Stimulated activated effector memory CD8-positive, alpha-beta T cell treated with anti-CD3 and anti-CD28 coated beads, Interleukin-12 subunit alpha, Interleukin-12 subunit beta, amount 100 ng/mL, for 72 hours (primary cell): ENCODE results near the gene CDC20.

Experiments used
- ATAC-seq: fragments of 150-1000 bp; cut with Tn5 transposase; 2 replicates; pipeline ENCODE4 v1.10.0; 2021
- DNase-seq, 2 donors: peaks; one replicate each; pipeline ENCODE4 v3.0.0; 2021 to 2022; ENCODE audit warnings: low spot score in 2 of 2
- H3K27ac Mint-ChIP-seq: one replicate; pipeline ENCODE4 v1.8.0; 2022; ENCODE audit warnings: mild to moderate bottlenecking, mixed read lengths
- H3K36me3 Mint-ChIP-seq: one replicate; pipeline ENCODE4 v1.8.0; 2022; ENCODE audit warnings: mild to moderate bottlenecking, mixed read lengths
- H3K4me1 Mint-ChIP-seq: one replicate; pipeline ENCODE4 v1.8.0; 2022; ENCODE audit warnings: mixed read lengths
- H3K4me3 Mint-ChIP-seq: one replicate; pipeline ENCODE4 v1.8.0; 2022; ENCODE audit warnings: mild to moderate bottlenecking, mixed read lengths
- H3K9me3 Mint-ChIP-seq: one replicate; pipeline ENCODE4 v1.8.0; 2022; ENCODE audit warnings: mixed read lengths

The CDC20 gene

GRCh38 chr1:43404353-43404752, 45.6 kb downstream of the CDC20 start:
- no peak overlapping the region for H3K27ac Mint-ChIP-seq
- DNase-seq (no peak), ATAC-seq (no peak)
- H3K36me3 Mint-ChIP-seq: peaks cover 68% of the 10 kb centered on the region
- H3K4me3 Mint-ChIP-seq: no peak overlapping the region
- H3K4me1 Mint-ChIP-seq: peaks cover 13% of the 10 kb centered on the region
- no peaks in the 10 kb centered on the region for H3K9me3 Mint-ChIP-seq

- ATAC-seq: no peak
- H3K36me3 Mint-ChIP-seq: peaks cover 78% of the 10 kb centered on the region
- H3K9me3 Mint-ChIP-seq: no peaks in the 10 kb centered on the region
- no peak for DNase-seq
- H3K4me1 Mint-ChIP-seq: peaks cover 13% of the 10 kb centered on the region
- H3K4me3 Mint-ChIP-seq: no peak overlapping the region
- H3K27ac Mint-ChIP-seq: no peak overlapping the region
Measured at GRCh38 chr1:43405219-43405875, 46.6 kb downstream of the CDC20 start.

- H3K4me3 Mint-ChIP-seq: no peak overlapping the region
- H3K27ac Mint-ChIP-seq: no peak overlapping the region
- peaks cover 82% of the 10 kb centered on the region for H3K36me3 Mint-ChIP-seq
- ATAC-seq: no peak
- peaks cover 13% of the 10 kb centered on the region for H3K4me1 Mint-ChIP-seq
- H3K9me3 Mint-ChIP-seq: no peaks in the 10 kb centered on the region
- no peak for DNase-seq
Measured at GRCh38 chr1:43405876-43406234, 47.1 kb downstream of the CDC20 start.

GRCh38 chr1:43410571-43410970, 51.8 kb downstream of the CDC20 start:
- no peak overlapping the region for H3K27ac Mint-ChIP-seq
- peaks cover 67% of the 10 kb centered on the region for H3K36me3 Mint-ChIP-seq
- peaks cover 5% of the 10 kb centered on the region for H3K4me1 Mint-ChIP-seq
- ATAC-seq: no peak
- no peak for DNase-seq
- H3K4me3 Mint-ChIP-seq: no peak overlapping the region
- no peaks in the 10 kb centered on the region for H3K9me3 Mint-ChIP-seq
